PFSK-1 (cell line): ENCODE results near the gene TMEM143.

Source experiments
- FOXP2 ChIP-seq: optimal IDR thresholded peaks from 2 replicates; pipeline ENCODE3; 2011; ENCODE audit warnings: borderline replicate concordance, control low read depth, inconsistent platforms; ENCODE audit not compliant: insufficient read depth; ENCODE audit errors: extremely low read length, extremely low read depth
- POLR2AphosphoS5 ChIP-seq: IDR thresholded peaks from 2 replicates; pipeline ENCODE4 v1.6.1; 2012; ENCODE audit warnings: low read depth, mild to moderate bottlenecking, control low read depth, low read length, moderate library complexity
- SIN3A ChIP-seq: IDR thresholded peaks from 2 replicates; pipeline ENCODE4 v1.6.1; 2012; ENCODE audit warnings: mild to moderate bottlenecking, low read length, moderate library complexity, borderline replicate concordance; ENCODE audit not compliant: insufficient read depth
- TF ChIP-seq, protein P1 (sequence below), 2 experiments: IDR thresholded peaks; 2 replicates each; pipeline versions ENCODE4 v1.6.1 to v1.8.0; 2011 to 2012; ENCODE audit warnings: low read depth in 2 of 2, low read length in 2 of 2, control low read depth in 1 of 2, inconsistent platforms in 1 of 2, mild to moderate bottlenecking in 1 of 2, moderate library complexity in 1 of 2; ENCODE audit not compliant: insufficient read depth in 1 of 2

DNA sequence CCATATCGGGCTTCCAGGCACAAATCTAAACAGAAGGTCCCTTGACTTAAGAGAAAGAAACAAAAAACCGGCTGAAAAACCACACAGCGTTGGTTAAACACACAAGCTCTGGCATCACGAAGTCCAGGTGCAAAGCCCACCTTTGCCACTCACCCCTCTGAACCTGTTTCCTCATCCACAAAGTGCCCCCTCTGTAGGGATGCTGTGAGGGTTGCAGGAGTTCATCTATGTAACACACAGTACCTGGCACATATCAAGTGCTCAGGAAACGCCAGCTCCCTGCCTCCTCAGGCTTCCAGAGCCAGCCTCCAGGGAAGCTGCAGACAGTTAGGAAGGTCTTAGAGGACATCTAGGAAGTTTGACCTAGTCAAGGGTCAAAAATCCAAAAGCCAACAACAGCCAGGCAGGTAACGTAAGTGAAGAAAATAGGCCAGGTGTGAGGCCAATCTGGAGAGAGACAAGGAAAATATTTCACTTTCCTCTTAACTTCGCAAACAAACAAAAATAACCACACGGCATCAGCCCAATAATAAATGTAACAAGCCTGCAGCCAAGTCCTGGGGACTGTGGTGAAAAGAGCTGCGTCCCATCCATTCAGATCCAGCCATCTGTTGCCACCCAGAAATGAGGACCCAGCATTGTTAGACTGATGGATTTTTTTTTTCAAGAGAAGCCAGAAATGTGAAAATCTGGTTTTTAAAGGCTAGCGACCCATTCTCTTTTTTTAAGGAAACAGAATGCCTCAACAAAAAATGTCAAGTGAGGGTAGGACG, 17.6 kb upstream of the TMEM143 start:
- TF ChIP-seq POLR2AphosphoS5 (peak; percentile 42; the same call in 1 of the 2 replicates), FOXP2 (no peak), SIN3A (no peak)
- TF ChIP-seq, protein P1, sequence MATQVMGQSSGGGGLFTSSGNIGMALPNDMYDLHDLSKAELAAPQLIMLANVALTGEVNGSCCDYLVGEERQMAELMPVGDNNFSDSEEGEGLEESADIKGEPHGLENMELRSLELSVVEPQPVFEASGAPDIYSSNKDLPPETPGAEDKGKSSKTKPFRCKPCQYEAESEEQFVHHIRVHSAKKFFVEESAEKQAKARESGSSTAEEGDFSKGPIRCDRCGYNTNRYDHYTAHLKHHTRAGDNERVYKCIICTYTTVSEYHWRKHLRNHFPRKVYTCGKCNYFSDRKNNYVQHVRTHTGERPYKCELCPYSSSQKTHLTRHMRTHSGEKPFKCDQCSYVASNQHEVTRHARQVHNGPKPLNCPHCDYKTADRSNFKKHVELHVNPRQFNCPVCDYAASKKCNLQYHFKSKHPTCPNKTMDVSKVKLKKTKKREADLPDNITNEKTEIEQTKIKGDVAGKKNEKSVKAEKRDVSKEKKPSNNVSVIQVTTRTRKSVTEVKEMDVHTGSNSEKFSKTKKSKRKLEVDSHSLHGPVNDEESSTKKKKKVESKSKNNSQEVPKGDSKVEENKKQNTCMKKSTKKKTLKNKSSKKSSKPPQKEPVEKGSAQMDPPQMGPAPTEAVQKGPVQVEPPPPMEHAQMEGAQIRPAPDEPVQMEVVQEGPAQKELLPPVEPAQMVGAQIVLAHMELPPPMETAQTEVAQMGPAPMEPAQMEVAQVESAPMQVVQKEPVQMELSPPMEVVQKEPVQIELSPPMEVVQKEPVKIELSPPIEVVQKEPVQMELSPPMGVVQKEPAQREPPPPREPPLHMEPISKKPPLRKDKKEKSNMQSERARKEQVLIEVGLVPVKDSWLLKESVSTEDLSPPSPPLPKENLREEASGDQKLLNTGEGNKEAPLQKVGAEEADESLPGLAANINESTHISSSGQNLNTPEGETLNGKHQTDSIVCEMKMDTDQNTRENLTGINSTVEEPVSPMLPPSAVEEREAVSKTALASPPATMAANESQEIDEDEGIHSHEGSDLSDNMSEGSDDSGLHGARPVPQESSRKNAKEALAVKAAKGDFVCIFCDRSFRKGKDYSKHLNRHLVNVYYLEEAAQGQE (IDR thresholded peaks at IDR 0.05; ENCODE audit: insufficient read depth in 1 of 2, low read depth in 2 of 2, low read length in 2 of 2): no peak
